HG03442 (cell line): Measurements from ENCODE around the gene MTHFS.
A peak's percentile ranks its signal among the peaks of the same experiment; 100 is the strongest.
"Not testable (repeated sequence)": the region's sequence is repeated elsewhere in the genome, so short reads cannot be mapped to it uniquely, and the experiment has no call there.

Source experiments
- ATAC-seq: cut with Tn5 transposase; IDR thresholded peaks from one replicate; pipeline ENCODE4 v1.9.1; 2021; ENCODE audit warnings: mild to moderate bottlenecking, moderate library complexity; ENCODE audit not compliant: unreplicated experiment

The MTHFS gene

GRCh38 chr15:79916502-79917132 lies 19.8 kb upstream of the MTHFS start:
- no peak for ATAC-seq

GRCh38 chr15:79915776-79916501 lies 19.1 kb upstream of the MTHFS start:
- ATAC-seq = not testable (repeated sequence)

GRCh38 chr15:79914728-79915127 lies 17.9 kb upstream of the MTHFS start:
- ATAC-seq = no peak

- ATAC-seq = not testable (repeated sequence)
Measured at GRCh38 chr15:79909556-79910335, 12.9 kb upstream of the MTHFS start.

GRCh38 chr15:79904271-79904670 lies 7.5 kb upstream of the MTHFS start:
- no peak for ATAC-seq

GRCh38 chr15:79903626-79904025 lies 6.8 kb upstream of the MTHFS start:
- no peak for ATAC-seq

- no peak for ATAC-seq
Measured at GRCh38 chr15:79903144-79903543, 6.3 kb upstream of the MTHFS start.

GRCh38 chr15:79901958-79902357 lies 5.1 kb upstream of the MTHFS start:
- no peak for ATAC-seq

GRCh38 chr15:79900818-79901378 lies 4.1 kb upstream of the MTHFS start:
- ATAC-seq = not testable (repeated sequence)

GRCh38 chr15:79900087-79900486 lies 3.3 kb upstream of the MTHFS start:
- ATAC-seq = no peak

- not testable (repeated sequence) for ATAC-seq
Measured at GRCh38 chr15:79898786-79899185, 2.0 kb upstream of the MTHFS start.

- no peak for ATAC-seq
Measured at GRCh38 chr15:79898369-79898768, 1.6 kb upstream of the MTHFS start.

GRCh38 chr15:79897701-79898113 lies 893 bp upstream of the MTHFS start:
- ATAC-seq = no peak

- ATAC-seq = no peak
Measured at GRCh38 chr15:79897380-79897678, 515 bp upstream of the MTHFS start.

- ATAC-seq = peak; percentile 18
Measured at GRCh38 chr15:79896131-79896633, 632 bp downstream of the MTHFS start.

GRCh38 chr15:79887054-79887930 lies 9.5 kb downstream of the MTHFS start:
- ATAC-seq = no peak

- no peak for ATAC-seq
Measured at GRCh38 chr15:79886124-79886523, 10.7 kb downstream of the MTHFS start.

GRCh38 chr15:79884204-79884596 lies 12.6 kb downstream of the MTHFS start:
- ATAC-seq = no peak

GRCh38 chr15:79883579-79884203 lies 13.1 kb downstream of the MTHFS start:
- ATAC-seq = no peak

GRCh38 chr15:79881668-79882067 lies 15.1 kb downstream of the MTHFS start:
- no peak for ATAC-seq
